CD4-positive, alpha-beta T cell treated with Interleukin-4 for 4 hours (primary cell): ENCODE measurements around the gene ZNF177.

ENCODE experiments used
- DNase-seq: peaks from one replicate; pipeline ENCODE4 v3.0.0-alpha.2; 2020

The ZNF177 gene

GRCh38 chr19:9431475-9431874 lies 68.7 kb downstream of the ZNF177 start:
- peak; percentile 19 for DNase-seq
